ENCODE results near the gene TEX9.

- no peak for TF ChIP-seq EP300 (IDR thresholded peaks at IDR 0.05; ENCODE audit: low read depth)
- no peak for TF ChIP-seq POLR2AphosphoS5 (IDR thresholded peaks at IDR 0.05)
These were observed 91.0 kb downstream of the TEX9 start for GRCh38 chr15:56456229-56456628.

All from transverse colon (tissue), 3 donors.